K562 (cell line): Measurements from ENCODE around the gene XKR7.

Source experiments
- POLR2A ChIP-seq: fragments of 450-650 bp; conservative IDR thresholded peaks from 2 replicates; pipeline ENCODE4 v1.6.1; 2016
- TF ChIP-seq, protein P1 (sequence below): sonication (generic); formaldehyde crosslinking; IDR thresholded peaks from 2 replicates; pipeline ENCODE4 v1.8.0; 2022; ENCODE audit warnings: mild to moderate bottlenecking, missing genetic modification reagents

DNA sequence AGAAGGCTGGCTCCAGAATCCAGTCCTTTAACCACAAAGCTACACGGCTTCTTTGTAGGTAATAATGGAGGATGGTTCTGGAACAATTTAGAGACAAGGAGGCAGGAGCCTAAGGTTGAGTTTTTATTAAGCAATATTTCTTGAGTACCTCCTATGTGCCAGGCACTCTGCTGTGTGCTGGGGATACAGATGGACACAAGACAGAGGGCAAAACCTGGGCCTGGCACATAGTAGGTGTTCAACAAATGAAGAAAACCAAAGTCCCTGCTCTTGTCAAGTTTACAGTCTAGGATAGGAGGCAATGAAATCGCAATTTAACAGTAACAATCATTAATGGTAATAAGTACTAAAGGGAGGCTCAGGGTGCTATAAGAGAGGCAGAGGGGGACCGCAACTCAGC, 59.7 kb downstream of the XKR7 start:
- TF ChIP-seq, protein P1, sequence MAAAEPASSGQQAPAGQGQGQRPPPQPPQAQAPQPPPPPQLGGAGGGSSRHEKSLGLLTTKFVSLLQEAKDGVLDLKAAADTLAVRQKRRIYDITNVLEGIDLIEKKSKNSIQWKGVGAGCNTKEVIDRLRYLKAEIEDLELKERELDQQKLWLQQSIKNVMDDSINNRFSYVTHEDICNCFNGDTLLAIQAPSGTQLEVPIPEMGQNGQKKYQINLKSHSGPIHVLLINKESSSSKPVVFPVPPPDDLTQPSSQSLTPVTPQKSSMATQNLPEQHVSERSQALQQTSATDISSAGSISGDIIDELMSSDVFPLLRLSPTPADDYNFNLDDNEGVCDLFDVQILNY (CRISPR knock-in tag), result no peak
- TF ChIP-seq POLR2A, result no peak
